AG04450 (cell line): ENCODE results near the gene FBXO45. TPM values are rescaled to one million over a fixed set of nuclear protein-coding genes. Genes with fewer than 3 reads are reported as not detected.
"Not testable (repeated sequence)": the region's sequence is repeated elsewhere in the genome, so short reads cannot be mapped to it uniquely, and the experiment has no call there.

Experiments
- CTCF ChIA-PET: fragments of 300-600, 350-600 bp; formaldehyde crosslinking; extraction: SDS; loops from one replicate; lab custom pipeline; 2022; ENCODE audit warnings: antibody characterized with exemption, inconsistent platforms; lab: Charles Lee
- POLR2A ChIA-PET: fragments of 350-600 bp; formaldehyde crosslinking; extraction: SDS; loops from one replicate; lab custom pipeline; 2021; ENCODE audit warnings: antibody characterized with exemption, inconsistent platforms; lab: Yijun Ruan, JAX
- DNase-seq: peaks from one replicate; pipeline ENCODE4 v3.0.0-alpha.2; 2011; ENCODE audit warnings: low read depth, low spot score
- H3K27ac ChIP-seq: one replicate; pipeline ENCODE4 v1.5.1; 2012; ENCODE audit warnings: low read depth, low read length, control low read depth
- H3K27me3 ChIP-seq: one replicate; pipeline ENCODE4 v1.6.0; 2012; ENCODE audit warnings: low read length; ENCODE audit not compliant: control insufficient read depth, insufficient read depth
- H3K4me3 ChIP-seq: 2 replicates; pipeline ENCODE4 v1.5.1; 2011; ENCODE audit warnings: mild to moderate bottlenecking, low read depth, low read length, control low read depth
- H3K9me3 ChIP-seq: 2 replicates; pipeline ENCODE4 v1.5.1; 2012; ENCODE audit warnings: low read length; ENCODE audit not compliant: control insufficient read depth, insufficient read depth
- CTCF ChIP-seq: IDR thresholded peaks from 2 replicates; pipeline ENCODE4 v1.5.1; 2011; ENCODE audit warnings: low read depth, low read length, control low read depth, inconsistent platforms
- polyA plus RNA-seq: library from polyadenylated mRNA; depleted of rRNA; stranded (reverse); fragments of >200 nt; gene quantifications from 2 replicates; pipeline ENCODE4 v1.2.3, GENCODE V29; 2011

FBXO45 gene
- polyA plus RNA-seq, 1 experiment: 10.2 TPM

DNA sequence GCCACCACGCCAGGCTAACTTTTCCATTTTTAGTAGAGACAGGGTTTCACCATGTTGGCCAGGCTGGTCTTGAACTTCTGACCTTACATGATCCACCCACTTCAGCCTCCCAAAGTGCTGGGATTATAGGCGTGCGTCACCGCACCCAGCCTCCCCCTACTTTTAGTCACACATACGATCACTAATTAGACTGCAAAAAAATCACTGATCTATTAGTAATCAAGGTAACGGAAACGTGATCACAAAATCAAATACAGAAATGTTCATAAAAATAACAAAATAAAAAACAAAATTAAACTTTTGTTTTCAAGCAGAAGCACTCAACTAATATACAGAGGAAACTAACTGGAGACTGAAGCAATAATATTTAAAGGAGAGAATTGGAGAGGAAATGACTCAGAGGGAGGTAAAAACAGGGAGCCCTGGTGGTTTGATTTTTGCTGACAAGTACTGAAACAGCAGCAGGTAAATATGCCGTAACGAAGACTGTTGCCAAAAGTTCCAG lies 4.7 kb upstream of the FBXO45 start:
- TF ChIP-seq CTCF: no peak
- Histone ChIP-seq H3K9me3 (no peaks in the 10 kb centered on the region), H3K27ac (no peak overlapping the region), H3K27me3 (no peaks in the 10 kb centered on the region), H3K4me3 (no peak overlapping the region)
- no peak for DNase-seq
- CTCF ChIA-PET: no interaction called here
- POLR2A ChIA-PET: no interaction called here

DNA sequence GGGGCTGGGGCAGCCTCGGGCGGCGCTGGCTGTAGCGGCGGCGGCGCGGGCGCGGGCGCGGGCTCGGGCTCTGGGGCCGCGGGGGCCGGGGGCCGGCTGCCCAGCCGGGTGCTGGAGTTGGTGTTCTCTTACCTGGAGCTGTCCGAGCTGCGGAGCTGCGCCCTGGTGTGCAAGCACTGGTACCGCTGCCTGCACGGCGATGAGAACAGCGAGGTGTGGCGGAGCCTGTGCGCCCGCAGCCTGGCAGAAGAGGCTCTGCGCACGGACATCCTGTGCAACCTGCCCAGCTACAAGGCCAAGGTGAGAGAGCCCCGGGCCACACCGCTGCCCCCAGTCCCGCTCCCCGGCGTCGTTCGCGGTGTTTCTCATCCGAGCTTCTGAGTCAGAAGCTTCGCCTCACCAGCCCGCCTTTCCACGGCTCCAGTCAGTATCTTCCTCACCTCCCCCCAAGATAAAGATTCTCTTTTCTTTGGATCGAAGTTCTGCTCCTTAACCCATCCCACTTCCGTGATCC lies 600 bp downstream of the FBXO45 start:
- POLR2A ChIA-PET: interaction anchor here (1.0 to 1.3 kb wide), 3 partner anchors 15 to 299 kb away, joined by 3 read pairs; partner anchors contain the start of gene SENP5
- DNase-seq: no peak
- CTCF ChIA-PET: interaction anchor here (1.0 to 1.2 kb wide), 2 partner anchors 12 to 41 kb away, joined by 3 to 12 read pairs; no protein-coding TSS in a partner anchor
- H3K27ac ChIP-seq: peak overlapping the region; percentile 52
- no peak for TF ChIP-seq CTCF
- peak overlapping the region; percentile 100 for H3K4me3 ChIP-seq
- H3K27me3 ChIP-seq: no peaks in the 10 kb centered on the region
- H3K9me3 ChIP-seq: no peaks in the 10 kb centered on the region

DNA sequence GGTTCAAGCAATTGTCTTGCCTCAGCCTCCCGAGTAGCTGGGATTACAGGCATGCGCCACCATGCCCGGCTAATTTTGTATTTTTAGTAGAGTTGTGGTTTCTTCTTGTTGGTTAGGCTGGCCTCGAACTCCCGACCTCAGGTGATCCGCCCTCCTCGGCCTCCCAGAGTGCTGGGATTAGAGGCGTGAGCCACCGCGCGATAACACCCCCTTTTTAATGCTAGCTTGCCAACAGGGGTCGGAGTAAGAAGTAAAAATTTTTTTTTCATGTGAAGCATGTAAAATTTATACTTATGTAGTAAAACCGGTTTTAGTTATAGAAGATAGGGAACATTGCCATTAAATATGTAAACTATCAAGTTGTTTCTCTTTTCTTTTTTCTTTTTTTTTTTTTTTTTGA lies 1.9 kb downstream of the FBXO45 start:
- not testable (repeated sequence) for H3K4me3 ChIP-seq, H3K9me3 ChIP-seq, DNase-seq, H3K27ac ChIP-seq, H3K27me3 ChIP-seq
- ChIA-PET CTCF (interaction anchor here (0.7 kb wide), 1 partner anchor 498 kb away, joined by 5 read pairs; no protein-coding TSS in a partner anchor), POLR2A (interaction anchor here (0.7 kb wide), 1 partner anchor 14 kb away, joined by 5 read pairs; no protein-coding TSS in a partner anchor)

GRCh38 chr3:196572389-196572788 lies 3.9 kb downstream of the FBXO45 start:
- Histone ChIP-seq H3K27me3 (no peaks in the 10 kb centered on the region), H3K4me3 (no peak overlapping the region), H3K27ac (no peak overlapping the region), H3K9me3 (no peaks in the 10 kb centered on the region)
- ChIA-PET POLR2A (no interaction called here), CTCF (interaction anchor here (0.8 kb wide), 1 partner anchor 37 kb away, joined by 3 read pairs; no protein-coding TSS in a partner anchor)
- no peak for TF ChIP-seq CTCF
- no peak for DNase-seq

DNA sequence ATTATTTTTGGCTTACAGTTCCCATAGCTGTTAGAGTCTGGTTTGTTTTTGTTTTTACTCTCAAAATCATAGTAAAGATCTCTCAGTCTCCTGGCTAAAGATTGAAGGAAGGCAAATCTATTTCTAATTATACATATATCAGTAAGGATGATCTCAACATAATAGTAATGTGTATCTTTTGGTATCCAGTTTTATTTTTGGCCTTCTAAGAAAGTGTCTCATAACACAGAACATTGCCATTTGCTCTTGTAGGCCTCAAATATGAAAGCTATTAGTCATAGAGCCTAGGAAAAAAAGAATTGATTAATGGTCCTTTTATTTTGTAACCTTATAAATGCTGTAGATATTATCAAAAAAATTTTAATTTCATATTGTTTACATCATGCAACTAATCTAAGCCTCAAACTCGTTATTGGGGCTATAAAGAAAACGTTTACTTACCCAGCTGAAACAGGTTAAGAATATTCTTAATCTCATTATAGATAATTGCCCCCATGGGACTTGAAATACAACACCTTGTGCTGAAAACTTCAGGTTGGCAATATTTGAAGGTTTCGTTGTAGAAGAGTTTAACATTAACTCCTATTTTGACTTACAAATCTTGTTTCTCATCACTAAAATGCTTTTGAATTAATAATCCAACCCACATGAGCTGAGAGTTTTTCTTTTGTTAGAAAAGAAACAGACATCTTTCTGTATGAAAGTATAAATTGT lies 16.7 kb downstream of the FBXO45 start:
- no peak for DNase-seq
- Histone ChIP-seq H3K27me3 (no peaks in the 10 kb centered on the region), H3K9me3 (no peaks in the 10 kb centered on the region), H3K4me3 (no peak overlapping the region), H3K27ac (no peak overlapping the region)
- ChIA-PET POLR2A (no interaction called here), CTCF (interaction anchor here (0.5 to 1.0 kb wide), 4 partner anchors 11 to 72 kb away, joined by 3 to 5 read pairs (median 4); no protein-coding TSS in a partner anchor)
- TF ChIP-seq CTCF: no peak
